ENCODE data around the gene MSI2.

MSI2 gene

DNA sequence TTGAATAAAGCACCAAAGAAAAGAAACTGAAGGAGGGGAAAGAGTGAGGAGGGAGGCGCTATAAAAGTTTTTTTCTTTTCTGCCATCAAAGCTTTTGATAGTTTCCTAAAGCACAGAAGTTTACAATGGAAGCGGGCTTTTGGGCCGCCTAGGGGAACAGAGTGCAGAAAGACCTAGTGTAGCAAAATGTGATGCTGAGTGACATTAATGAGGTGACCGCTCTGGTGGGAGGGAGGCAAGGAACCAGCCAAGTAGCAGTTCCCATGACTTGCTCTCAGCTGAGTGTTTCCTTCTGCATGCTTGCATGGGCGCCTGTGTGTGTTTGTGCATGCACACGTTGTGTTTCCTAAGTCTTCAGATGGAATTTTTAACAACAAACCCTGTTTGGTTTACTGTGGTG, 15.5 kb downstream of the MSI2 start:
- DNase-seq, result peak; percentile 95

DNA sequence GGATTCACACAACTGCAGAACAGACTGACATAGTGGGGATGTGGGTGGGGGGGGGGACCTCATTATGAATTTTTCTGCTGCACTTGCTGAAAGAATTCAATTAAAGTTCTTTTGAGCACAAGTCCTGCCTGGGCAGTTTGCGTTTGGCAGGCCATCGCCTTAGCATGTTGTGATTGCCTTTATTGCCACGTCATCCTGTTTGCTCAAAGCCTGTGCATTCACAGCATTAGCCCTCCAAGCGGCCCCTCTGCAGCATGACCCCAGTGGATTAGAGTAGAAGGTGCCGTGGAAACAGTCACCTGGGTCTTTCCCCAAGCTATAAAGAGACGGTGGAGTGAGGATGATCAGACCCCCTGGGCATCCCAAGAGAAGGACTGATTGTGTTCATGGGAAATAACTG, 17.2 kb downstream of the MSI2 start:
- peak; percentile 83 for DNase-seq

DNA sequence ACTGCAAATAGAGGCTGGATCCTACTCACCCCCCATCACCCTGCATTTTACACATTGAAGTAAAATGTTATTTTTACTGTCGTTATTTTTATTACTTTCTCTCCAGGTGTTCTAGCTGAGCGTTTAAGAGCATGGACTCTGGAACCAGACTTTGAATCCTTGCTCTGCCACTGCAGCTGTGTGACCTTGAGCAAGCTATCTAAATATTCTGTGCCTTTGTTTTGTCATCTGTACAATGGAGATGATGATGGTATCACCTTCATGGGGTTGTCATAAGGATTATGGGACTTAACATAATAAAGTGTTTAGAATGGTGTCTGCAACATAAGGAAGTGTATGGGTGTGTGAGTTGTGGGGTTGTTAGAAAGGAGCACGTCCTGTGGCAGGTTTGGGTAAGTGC, 17.8 kb downstream of the MSI2 start:
- DNase-seq, result no peak

DNA sequence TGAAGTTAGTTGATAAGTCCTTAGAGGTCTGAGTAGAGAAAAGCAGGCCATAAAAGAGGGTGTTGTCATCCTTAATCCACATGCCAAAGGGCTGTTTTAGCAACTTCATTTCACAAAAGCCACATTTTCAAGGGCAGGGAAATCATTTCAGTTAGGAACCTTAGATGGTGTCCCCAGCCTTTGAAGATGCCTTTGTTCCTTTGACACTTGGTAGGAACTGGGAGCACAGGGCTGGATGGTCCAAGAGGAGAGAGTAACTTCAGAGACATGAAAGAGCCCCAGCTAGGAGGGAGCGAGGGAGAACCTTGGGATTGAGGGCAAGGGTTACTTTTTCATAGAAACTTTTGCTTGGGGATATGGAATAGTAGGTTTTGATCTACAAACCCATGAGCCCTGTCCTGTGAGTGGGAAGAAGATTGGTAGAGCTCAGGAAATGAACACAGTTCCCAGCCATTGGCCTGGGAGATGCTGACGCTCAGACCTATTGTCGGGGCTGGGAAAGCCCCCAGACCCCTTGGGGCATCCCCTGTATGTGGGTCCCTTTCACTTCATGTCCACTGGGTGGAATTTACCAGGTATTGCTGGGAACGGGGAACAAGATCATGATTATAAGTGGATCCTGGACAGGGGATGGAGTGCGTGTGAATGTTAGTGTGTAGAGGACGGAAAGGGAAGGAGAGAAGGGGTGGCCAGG, 18.9 kb downstream of the MSI2 start:
- DNase-seq, result no peak

DNA sequence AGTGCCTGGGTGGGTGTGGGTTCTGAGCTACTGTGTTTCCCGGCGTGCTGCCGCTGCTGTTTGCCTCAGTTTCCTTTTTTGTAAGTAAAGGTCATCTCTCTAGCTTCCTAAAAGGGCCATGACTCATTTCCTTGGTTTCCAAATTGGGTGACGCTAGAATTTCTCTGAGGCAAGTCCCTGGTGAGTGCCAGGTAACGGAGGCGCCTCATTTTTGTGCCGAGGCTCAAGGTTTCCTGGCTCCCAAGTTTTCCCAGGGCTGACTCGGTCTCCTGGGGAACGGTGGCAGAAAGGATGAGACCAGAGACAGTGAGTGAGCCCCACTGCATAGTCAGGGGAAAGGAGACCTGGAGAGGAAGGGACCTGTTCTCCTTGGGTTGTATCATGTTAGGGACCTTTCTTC, 20.3 kb downstream of the MSI2 start:
- DNase-seq, result no peak

DNA sequence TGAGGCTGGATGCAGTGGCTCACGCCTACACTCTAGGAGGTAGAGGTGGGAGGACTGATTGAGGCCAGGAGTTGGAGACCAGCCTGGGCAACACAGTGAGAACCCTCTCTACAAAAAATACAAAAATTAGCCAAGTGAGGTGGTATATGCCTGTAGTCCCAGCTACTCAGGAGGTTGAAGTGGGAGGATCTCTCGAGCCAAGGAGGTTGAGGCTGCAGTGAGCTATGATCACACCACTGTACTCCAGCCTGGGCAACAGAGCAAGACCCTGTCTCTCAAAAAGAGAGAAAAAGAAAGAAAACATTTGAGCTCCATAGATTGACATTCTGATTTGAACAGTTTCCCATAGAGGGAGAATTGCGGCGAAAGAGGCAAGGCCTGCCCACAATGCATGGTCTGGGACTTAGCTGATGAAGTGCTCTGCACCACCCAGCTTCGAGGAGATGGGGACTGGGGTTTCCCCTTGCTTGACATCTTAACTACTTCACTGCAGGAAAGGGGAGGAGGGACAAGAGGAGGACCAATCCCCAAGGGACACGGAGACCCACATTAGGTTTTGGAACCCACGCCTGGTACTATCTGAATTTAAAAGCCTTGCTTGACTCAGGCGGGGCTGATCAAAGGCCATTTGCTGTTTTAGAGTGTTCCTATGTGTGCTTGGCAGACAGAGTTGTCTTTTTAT, 21.7 kb downstream of the MSI2 start:
- no peak for DNase-seq

DNA sequence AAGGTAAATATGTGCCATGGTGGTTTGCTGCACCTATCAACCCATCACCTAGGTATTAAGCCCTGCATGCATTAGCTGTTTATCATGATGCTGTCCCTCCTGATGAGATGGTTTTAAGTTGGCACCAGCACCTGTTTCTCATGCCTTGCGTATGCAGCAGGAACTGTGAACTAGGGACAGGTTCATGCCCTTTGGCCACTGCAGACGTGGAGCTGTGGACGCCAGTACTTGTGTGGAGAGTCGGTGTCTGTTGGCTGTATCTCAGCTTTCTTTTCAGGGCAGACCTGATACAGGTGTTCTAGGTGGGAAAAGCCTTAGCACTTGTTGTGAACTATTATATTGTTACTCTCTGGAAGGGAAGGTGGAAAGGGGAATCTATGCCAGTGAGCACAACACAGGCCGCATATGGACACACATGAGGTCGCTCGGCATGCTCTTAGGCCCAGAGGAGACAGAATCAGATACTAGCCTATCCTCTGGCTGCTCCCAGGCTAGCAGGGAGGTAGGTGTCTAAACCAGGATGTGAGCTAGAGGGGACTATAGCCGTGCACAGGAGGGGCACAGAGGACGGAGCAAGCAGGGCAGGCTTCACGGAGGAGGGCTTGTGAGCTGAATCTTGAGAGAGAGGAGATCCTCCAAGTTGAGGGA, 22.5 kb downstream of the MSI2 start:
- DNase-seq, result no peak

DNA sequence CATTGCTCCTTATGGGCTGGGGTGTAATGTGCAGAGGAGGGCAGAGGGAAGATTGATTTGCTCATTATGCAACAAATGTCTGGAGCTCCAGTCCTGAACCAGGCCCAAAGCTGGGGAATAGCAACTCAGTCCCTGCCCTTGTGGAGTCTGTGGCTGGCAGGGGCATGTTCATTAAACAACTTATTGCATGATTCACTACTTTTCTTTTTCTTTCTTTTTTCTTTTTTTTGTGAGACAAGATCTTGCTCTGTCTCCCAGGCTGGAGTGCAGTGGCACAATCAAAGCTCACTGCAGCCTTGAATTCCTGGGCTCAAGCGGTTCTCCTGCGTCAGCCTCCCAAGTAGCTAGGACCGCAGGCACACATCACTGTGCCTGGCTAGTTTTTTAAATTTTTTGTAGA, 23.1 kb downstream of the MSI2 start:
- no peak for DNase-seq

DNA sequence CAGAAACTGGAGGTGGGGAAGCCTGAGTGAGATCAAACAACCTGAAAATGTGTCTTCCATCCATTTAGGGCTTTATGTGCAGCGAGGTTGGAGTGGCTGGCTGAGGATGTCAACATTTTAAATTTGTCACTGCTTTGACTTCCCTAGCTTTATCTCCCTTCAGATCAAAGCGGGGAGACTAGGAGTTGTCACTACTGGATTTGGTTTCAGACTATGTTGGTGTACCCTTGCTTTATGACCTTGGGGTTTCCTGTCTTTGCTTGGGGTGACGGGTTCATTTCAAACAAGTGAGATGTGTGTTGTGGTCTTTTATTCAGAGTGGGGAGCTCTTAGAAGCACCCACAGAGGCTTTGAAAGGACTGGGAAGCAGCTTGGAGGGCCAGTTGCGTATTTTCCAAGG, 25.6 kb downstream of the MSI2 start:
- DNase-seq, result no peak

DNA sequence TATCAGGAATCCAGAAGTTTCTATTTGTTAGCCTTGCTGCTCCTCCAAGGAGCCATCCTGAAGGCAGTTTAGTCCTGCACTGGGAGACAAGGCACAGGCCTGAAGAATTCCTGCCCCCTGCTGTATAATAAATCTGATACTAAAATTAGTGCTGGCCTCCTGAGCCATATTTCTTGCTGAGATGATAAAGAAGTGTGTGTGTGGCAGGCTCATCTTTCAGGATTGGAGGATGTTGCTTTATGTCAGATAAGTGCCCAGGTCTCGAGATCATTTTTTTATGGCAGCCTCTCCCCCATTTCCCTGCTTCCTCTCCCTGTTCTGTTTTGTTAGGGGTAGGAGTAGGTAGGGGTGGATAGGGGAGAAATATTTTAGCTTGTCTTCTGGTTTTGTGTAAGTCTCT, 26.0 kb downstream of the MSI2 start:
- peak; percentile 60 for DNase-seq

DNA sequence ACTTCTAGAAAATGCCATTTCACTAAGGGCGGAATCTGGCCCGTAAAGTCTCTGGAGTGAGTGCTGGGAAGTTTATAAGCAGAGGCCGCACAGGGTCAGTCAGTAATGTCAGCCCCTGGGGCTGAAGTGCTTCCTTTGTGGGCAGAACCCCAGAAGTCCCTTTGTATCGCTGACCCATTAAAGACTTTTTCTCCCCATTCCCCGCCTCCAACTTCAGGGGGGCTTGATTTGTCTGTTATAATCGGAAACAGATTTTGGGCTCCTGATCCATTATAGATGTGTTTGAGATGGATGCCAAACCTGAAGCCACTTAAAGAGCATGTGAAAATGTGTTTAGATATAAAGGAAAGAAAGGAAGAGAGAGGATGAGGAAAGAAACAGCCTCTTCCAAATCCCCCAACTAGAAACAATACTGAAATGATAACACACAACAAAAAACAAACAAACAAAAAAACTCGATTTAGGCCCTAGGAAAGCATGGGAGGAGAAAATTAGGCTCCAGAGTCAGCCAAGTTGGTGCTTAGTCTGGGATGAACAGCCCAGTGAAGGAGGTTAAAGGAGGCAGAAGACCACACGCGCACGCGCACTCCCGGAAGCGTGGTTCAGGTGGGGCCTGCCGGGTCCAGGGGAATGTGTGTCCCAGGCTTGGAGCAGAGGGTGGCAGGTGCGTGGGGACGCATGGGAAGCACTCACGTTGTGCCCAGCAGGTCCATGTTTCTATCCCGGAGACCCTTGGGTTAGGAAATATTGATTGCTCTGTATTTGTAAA, 27.1 kb downstream of the MSI2 start:
- peak; percentile 56 for DNase-seq

DNA sequence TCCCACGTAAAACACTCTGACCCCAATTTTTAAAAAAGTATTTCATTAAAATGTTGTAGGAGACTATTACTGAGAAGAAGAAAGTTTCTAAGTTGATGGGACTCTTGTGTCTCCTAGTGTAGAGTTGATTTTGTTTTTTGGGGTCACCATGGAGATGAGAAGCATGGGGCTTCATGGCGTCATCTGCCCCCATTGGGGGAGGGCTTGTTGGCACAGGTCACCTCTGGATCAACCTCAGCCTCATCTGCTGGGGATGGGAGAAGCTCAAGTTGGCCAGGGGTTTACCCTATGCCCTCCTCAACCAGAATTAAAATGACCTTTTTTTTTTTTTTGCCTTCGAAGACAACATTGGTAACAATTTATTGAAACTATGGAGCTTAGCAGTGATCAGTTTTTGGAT, 28.3 kb downstream of the MSI2 start:
- DNase-seq, result no peak

DNA sequence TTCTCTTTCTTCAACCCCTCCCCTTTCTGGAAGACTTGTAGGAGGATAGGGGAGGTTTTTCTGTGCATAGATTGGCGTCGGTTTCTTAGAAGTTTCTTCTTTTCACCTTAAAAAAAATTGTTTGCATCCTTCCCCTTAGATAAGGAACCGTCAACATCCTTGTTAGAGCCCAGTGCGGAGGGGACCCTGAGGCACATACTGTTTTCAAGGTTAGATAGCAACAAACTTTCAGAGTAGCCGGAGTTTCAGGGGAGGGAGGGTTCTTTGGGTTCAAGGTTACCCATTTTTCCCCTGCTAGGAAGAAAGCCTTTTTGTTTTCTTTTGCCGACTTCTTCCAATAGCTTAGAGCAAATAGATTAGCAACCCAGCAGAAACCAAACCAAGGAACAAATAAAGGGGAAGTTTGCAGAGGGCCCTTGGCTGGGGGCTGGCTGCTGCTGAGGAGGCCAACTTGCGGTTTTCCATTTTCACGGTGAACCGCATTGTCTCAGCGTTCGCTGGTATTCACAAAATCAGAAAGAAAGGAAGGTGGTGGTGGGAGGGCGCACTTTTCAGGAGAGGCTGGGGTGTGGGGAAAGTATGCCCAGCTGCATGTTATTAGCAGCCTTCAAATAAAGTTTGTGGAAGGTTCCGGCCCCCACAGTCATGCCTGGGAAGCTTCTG, 28.8 kb downstream of the MSI2 start:
- DNase-seq, result peak; percentile 69

DNA sequence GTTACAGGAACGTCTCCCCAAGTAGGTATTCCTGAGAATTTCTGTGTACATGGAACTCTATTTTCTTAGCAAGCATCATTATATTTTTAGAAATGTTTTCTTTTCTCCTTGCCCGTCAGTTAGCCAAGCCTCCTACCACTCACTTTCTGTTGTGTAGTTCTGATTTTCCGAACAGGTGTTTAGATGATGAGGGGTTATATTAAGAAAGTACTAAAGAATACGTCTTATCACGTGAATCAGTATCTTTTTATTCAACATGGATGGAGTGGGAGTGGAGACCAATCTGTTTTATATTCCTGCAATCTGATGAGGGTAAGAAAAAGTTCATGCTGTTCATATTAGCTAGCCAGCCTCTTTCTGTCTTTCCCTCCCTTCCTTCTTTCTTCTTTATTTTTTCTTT, 29.4 kb downstream of the MSI2 start:
- peak; percentile 77 for DNase-seq

DNA sequence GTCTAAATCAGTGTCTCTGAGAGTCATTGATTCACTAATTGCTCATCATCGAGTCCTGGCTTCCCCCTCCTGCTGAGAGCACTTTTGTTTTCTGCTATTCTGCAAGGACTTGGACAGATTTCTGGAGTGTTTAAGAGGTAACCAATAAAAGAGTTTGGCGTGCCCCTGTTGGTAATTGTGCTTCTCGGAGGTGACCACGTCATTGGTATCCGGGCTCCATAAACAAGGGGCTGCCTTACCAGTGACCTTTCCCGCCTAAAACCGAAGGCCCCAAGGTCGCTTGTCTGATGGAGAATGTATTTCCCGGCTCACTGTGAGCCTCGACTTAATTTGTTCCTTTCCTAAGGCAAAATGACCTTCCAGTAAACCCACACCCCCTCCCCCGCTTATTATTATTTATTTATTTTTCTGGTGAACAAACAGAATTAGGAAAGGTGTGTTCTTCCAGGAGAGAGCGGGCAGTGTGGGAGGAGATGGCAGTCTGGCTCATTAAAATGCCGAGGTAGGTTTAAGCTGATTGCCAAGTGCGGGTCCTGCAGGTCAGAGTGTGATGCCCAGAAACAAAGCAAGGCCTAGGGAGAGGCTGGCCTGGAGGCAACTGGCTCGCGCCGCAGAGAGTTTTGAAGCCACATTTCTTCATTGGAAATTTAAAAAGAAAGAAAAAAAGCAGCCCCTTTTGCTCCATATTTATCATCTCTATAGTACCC, 30.2 kb downstream of the MSI2 start:
- peak; percentile 96 for DNase-seq

DNA sequence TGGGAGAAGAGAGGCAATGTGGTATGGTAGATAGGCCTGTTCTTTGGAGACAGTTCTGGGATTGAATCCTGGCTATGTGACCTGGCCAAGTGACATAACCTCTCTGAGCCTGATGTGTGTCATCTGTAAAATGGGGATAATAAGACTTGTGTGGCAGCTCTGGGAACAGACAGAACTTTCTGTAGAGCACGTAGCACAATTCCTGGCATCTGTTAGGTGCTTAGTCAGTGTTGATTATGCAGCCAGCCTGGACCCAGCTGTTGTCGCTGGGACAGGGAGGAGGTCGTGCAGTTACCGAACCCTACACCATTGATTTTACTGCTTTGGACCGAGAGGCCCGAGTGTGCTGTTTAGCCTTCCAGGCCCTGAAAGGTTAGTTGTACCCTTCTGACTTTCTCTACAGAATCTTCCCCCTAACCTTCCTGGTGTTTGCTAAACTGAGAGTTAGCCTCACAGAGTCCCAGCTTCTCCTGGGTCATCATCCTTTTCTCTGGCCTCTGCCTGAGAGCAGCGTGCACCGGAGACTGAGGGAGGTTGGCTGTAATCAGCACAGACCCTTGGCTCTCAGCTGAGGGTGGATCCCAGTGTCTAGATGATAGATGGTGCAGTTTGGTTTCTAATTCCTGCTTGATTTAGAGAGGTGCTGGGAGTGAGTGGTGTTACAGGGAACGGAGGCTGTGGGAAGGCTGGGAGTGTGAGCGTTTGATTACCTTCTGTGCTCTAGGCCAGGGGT, 31.9 kb downstream of the MSI2 start:
- DNase-seq, result no peak

DNA sequence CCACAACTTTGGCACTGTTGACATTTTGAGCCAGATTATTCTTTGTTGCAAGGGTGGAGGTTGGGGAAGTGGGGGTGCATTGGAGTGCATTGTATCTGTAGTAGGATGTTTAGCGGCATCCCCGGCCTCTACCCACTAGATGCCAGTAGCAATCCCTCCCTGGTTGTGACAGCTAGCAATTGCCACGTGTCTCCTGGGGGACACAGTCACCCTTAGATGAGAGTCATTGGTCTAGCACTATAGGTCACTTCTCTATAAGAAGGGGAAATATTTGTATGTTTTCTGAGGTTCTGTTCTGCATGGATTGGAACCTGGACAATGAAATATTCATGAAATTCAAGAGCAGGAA, 32.4 kb downstream of the MSI2 start:
- DNase-seq, result no peak

DNA sequence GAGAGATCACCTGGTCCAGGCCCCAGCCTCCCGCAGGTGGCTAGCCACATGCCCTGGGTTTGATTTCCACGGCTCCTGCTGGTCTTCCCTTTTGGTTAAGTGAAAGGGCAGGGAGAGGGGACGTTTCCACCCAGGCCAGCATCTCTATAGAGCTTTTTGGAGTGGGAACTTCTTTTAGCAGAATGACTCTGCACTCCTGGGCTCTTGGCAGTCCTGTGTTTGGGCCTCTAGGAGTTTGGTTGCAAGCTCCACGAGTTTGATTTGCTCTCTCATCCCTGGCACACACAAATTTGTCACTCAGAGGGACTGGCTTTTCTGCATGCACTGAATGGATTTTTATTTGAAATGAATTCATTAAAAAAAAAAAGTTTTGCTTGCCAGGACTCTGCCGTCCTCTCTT, 32.8 kb downstream of the MSI2 start:
- no peak for DNase-seq

DNA sequence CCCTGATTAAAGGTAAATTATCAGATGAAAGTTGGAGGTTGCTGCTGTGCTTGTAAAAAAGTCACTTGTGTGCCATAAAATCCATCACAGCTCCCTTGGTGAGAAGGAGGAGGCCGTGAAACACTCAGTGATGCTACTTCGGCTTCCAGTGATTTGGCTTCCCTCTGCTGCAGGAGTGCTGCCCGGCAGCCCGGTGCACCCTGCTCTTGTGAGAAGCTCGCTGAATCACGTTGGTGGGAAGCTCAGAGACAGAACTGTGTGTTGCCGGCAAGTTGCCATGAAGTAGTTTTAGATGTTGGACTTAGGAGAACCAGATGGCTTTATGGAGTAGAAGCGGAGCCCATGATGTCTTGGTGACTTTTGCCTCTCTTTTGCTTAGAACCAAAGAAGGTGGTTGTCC, 33.3 kb downstream of the MSI2 start:
- DNase-seq, result no peak

DNA sequence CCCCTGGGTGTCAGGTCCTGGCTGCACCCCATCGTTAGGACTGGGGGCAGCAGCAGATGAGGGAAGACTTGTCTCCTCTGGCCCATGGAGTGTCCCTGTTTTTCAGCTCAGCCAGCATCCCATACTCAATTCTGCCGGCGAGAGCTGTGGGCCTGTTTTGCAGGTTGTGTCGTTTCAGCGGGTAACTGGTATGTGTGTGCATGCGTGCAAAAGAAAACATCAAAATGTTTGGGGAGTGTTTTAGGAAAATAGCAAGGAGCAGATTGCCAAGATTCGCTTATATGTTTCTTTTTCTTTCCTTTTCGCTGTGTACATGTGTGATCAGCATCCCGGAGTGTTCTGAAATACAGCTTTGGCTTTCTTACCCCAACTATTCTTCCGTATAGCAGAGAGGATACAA, 34.7 kb downstream of the MSI2 start:
- DNase-seq, result no peak

DNA sequence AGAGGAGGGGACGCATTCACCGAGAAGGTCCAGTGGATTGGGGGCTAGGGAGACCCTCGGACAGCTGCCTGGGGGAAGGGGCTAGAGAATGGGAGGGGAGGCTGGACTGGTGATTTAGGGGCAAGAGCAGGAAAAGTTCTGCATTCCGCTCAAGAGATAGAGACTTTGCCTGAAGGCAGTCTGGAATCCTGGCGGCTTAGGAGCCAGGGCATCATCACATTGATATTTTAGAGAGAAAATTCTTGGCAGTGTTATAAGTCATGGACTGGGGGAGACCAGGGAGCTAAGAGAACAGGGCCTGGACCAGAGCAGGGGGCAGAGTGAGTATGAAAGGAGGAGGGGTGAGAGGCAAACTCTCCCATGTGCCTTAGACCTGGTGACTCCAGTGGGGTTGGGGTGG, 35.8 kb downstream of the MSI2 start:
- no peak for DNase-seq

DNA sequence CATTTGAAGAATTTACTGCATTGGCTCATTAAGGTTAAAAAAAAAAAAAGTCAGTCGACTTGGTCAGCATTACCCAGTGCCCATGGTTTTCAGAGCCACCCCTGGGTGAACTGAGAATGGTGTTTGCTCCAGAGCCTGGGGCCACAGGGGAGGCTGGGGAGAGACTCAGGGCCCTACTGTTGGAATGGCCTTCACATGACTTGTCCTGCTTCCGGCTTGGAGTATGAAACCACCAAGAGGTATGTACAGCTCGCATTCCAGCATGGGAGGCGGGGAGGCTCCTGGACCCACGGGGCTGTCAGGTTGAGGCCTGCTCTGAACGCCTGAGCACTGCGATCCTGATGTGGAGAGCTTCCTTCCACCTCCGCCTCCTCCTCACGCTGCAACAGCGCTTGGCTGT, 36.8 kb downstream of the MSI2 start:
- peak; percentile 43 for DNase-seq
